Measurements from ENCODE around the gene SCP2D1. TPM values are rescaled to one million over a fixed set of nuclear protein-coding genes. Genes with fewer than 3 reads are reported as not detected.

Gene SCP2D1
- total RNA-seq, 2 experiments from 2014 or later: not detected

GRCh38 chr20:18815194-18815942 is 1.8 kb downstream of the SCP2D1 start:
- no peak for TF ChIP-seq CTCF (IDR thresholded peaks at IDR 0.05)
- Mint-ChIP-seq H3K4me3 (no peak overlapping the region), H3K27me3 (peaks cover 4% of the 10 kb centered on the region), H3K9me3 (no peaks in the 10 kb centered on the region), H3K4me1 (ENCODE audit: low read depth) (no peaks in the 10 kb centered on the region), H3K27ac (no peak overlapping the region), H3K36me3 (ENCODE audit: low read depth) (no peaks in the 10 kb centered on the region)
- DNase-seq (no peak), ATAC-seq (ENCODE audit: poor library complexity) (no peak)
- no peaks in the 10 kb centered on the region for H3K9me3 ChIP-seq (ENCODE audit: control insufficient read depth in 1 of 2, insufficient read depth in 1 of 2, low read length in 2 of 2)
- intact Hi-C loops (cut with DNase I, micrococcal nuclease): no loop called here
- no peaks in the 10 kb centered on the region for H3K4me1 ChIP-seq (ENCODE audit: insufficient read depth, low read length)
- H3K27ac ChIP-seq (ENCODE audit: low read depth in 1 of 2, low read length in 2 of 2): no peak overlapping the region
- ChIA-PET CTCF (no interaction called here), POLR2A (no interaction called here)
- H3K4me3 ChIP-seq (ENCODE audit: low read length): no peak overlapping the region
- no peaks in the 10 kb centered on the region for H3K36me3 ChIP-seq (ENCODE audit: insufficient read depth, low read length)
- H3K27me3 ChIP-seq (ENCODE audit: control insufficient read depth in 1 of 2, insufficient read depth in 2 of 2, low read length in 2 of 2): no peaks in the 10 kb centered on the region

GRCh38 chr20:18822832-18823231 is 9.2 kb downstream of the SCP2D1 start:
- intact Hi-C loops (cut with DNase I, micrococcal nuclease): no loop called here
- Histone ChIP-seq H3K4me1 (ENCODE audit: insufficient read depth, low read length) (no peaks in the 10 kb centered on the region), H3K27ac (ENCODE audit: low read depth in 1 of 2, low read length in 2 of 2) (no peak overlapping the region), H3K4me3 (ENCODE audit: low read length) (no peak overlapping the region), H3K27me3 (ENCODE audit: control insufficient read depth in 1 of 2, insufficient read depth in 2 of 2, low read length in 2 of 2) (no peaks in the 10 kb centered on the region), H3K9me3 (ENCODE audit: control insufficient read depth in 1 of 2, insufficient read depth in 1 of 2, low read length in 2 of 2) (no peaks in the 10 kb centered on the region), H3K36me3 (ENCODE audit: insufficient read depth, low read length) (no peaks in the 10 kb centered on the region)
- DNase-seq: no peak
- ChIA-PET POLR2A (no interaction called here), CTCF (interaction anchor here (1.1 kb wide), 1 partner anchor 297 kb away, joined by 3 read pairs; no protein-coding TSS in a partner anchor)
- no peak for TF ChIP-seq CTCF (IDR thresholded peaks at IDR 0.05)
- no peaks in the 10 kb centered on the region for H3K27me3 Mint-ChIP-seq
- H3K36me3 Mint-ChIP-seq (ENCODE audit: low read depth): no peaks in the 10 kb centered on the region
- no peak for ATAC-seq (ENCODE audit: poor library complexity)
- H3K4me3 Mint-ChIP-seq: no peak overlapping the region
- H3K4me1 Mint-ChIP-seq (ENCODE audit: low read depth): no peaks in the 10 kb centered on the region
- H3K9me3 Mint-ChIP-seq: no peaks in the 10 kb centered on the region
- no peak overlapping the region for H3K27ac Mint-ChIP-seq

GRCh38 chr20:18831830-18832499 is 18.4 kb downstream of the SCP2D1 start:
- intact Hi-C loops (cut with DNase I, micrococcal nuclease): no loop called here
- peak in 1 of 14 experiments; percentile 1 for DNase-seq
- Histone ChIP-seq H3K36me3 (ENCODE audit: insufficient read depth, low read length) (no peaks in the 10 kb centered on the region), H3K27me3 (ENCODE audit: control insufficient read depth in 1 of 2, insufficient read depth in 2 of 2, low read length in 2 of 2) (peaks cover 0 to 3% of the 10 kb centered on the region in 2 experiments), H3K4me1 (ENCODE audit: insufficient read depth, low read length) (no peaks in the 10 kb centered on the region), H3K4me3 (ENCODE audit: low read length) (no peak overlapping the region), H3K27ac (ENCODE audit: low read depth in 1 of 2, low read length in 2 of 2) (no peak overlapping the region), H3K9me3 (ENCODE audit: control insufficient read depth in 1 of 2, insufficient read depth in 1 of 2, low read length in 2 of 2) (no peaks in the 10 kb centered on the region)
- no peak for TF ChIP-seq CTCF (IDR thresholded peaks at IDR 0.05)
- no peaks in the 10 kb centered on the region for H3K4me1 Mint-ChIP-seq (ENCODE audit: low read depth)
- ChIA-PET CTCF (no interaction called here), POLR2A (no interaction called here)
- H3K27me3 Mint-ChIP-seq: no peaks in the 10 kb centered on the region
- no peak for ATAC-seq (ENCODE audit: poor library complexity)
- H3K9me3 Mint-ChIP-seq: no peaks in the 10 kb centered on the region
- no peak overlapping the region for H3K4me3 Mint-ChIP-seq
- no peak overlapping the region for H3K27ac Mint-ChIP-seq
- H3K36me3 Mint-ChIP-seq (ENCODE audit: low read depth): no peaks in the 10 kb centered on the region

Data from CD4-positive, alpha-beta T cell (primary cell).